Measurements from ENCODE around the gene GEMIN2.

- TF ChIP-seq POLR2A (IDR thresholded peaks at IDR 0.05) (no peak), CTCF (IDR thresholded peaks at IDR 0.05) (no peak)
Observed at GRCh38 chr14:39176263-39177167, 62.4 kb downstream of the GEMIN2 start.

Data from heart left ventricle (tissue), 13 donors.